HepG2 (cell line): ENCODE measurements around the gene CCDC88C. TPM values are rescaled to one million over a fixed set of nuclear protein-coding genes. Genes with fewer than 3 reads are reported as not detected.

Experiments used
- ATAC-seq: fragments of 200-7000 bp; cut with Tn5 transposase; 3 replicates; pipeline ENCODE4 v1.9.1; 2020; ENCODE audit warnings: mild to moderate bottlenecking, moderate library complexity
- BruUV-seq: library from RNA; stranded (reverse); fragments of 400-500 nt; replicated peaks from 2 replicates; lab custom pipeline; 2021; lab: Mats Ljungman, UMichigan
- CTCF ChIA-PET: fragments of 300-600 bp; formaldehyde crosslinking; extraction: SDS; loops from one replicate; lab custom pipeline; 2021; ENCODE audit warnings: low total read pairs, inconsistent platforms, low intra/inter-chr PET ratio; lab: Yijun Ruan, JAX
- POLR2A ChIA-PET: fragments of 350-600 bp; sonication (Branson Sonifier 250); formaldehyde crosslinking; loops from one replicate; lab custom pipeline; 2020; ENCODE audit warnings: antibody characterized with exemption, inconsistent platforms; lab: Yijun Ruan, JAX
- DNase-seq: peaks from one replicate; pipeline ENCODE4 v3.0.0-alpha.2; 2015; ENCODE audit warnings: low spot score
- FAIRE-seq: peaks from 3 replicates; lab custom pipeline; 2011; peaks lifted over from hg19 to GRCh38; lab: Jason Lieb, UNC
- H2AFZ ChIP-seq: one replicate; pipeline ENCODE4 v1.6.1; 2011; ENCODE audit warnings: low read length, inconsistent platforms
- H3K27ac ChIP-seq: fragments of 300-600 bp; 3 replicates; pipeline ENCODE4 v1.8.0; 2011; ENCODE audit warnings: mixed run types, mild to moderate bottlenecking, mixed read lengths, low read length, inconsistent platforms; ENCODE audit not compliant: insufficient read depth; ENCODE audit errors: extremely low read length
- H3K27me3 ChIP-seq, 2 experiments: fragments of 200-600 bp in 1 of 2; 2 replicates in 1 of 2; 3 replicates in 1 of 2; pipeline versions ENCODE4 v1.6.0 to v1.8.0; 2011; ENCODE audit warnings: low read length in 2 of 2, mild to moderate bottlenecking in 2 of 2, moderate library complexity in 2 of 2, inconsistent platforms in 1 of 2; ENCODE audit not compliant: insufficient read depth in 2 of 2, control insufficient read depth in 1 of 2
- H3K36me3 ChIP-seq, 2 experiments: fragments of 200-600 bp in 1 of 2; replicated peaks in 1 of 2; 2 replicates in 1 of 2; 3 replicates in 1 of 2; pipeline versions ENCODE4 v1.5.1 to v1.8.0; 2011; ENCODE audit warnings: low read length in 2 of 2, inconsistent platforms in 1 of 2; ENCODE audit not compliant: insufficient read depth in 2 of 2, control insufficient read depth in 1 of 2
- H3K4me1 ChIP-seq: 2 replicates; pipeline ENCODE4 v1.5.1; 2012; ENCODE audit warnings: low read length, inconsistent platforms; ENCODE audit not compliant: insufficient read depth
- H3K4me2 ChIP-seq: 2 replicates; pipeline ENCODE4 v1.6.0; 2011; ENCODE audit warnings: low read depth, low read length, inconsistent platforms
- H3K4me3 ChIP-seq, 3 experiments: fragments of 200-600 bp in 1 of 3; sonication (generic), shearing (Covaris generic) in 1 of 3; replicated peaks in 1 of 3; 2 replicates each; pipeline ENCODE4 v1.5.1; 2011 to 2016; ENCODE audit warnings: low read length in 3 of 3, inconsistent platforms in 2 of 3, low read depth in 2 of 3, mild to moderate bottlenecking in 2 of 3, control low read depth in 1 of 3, mixed read lengths in 1 of 3; ENCODE audit not compliant: insufficient read depth in 1 of 3
- H3K79me2 ChIP-seq: one replicate; pipeline ENCODE4 v1.6.1; 2011; ENCODE audit warnings: low read length, inconsistent platforms; ENCODE audit not compliant: insufficient read depth
- H3K9ac ChIP-seq: 2 replicates; pipeline ENCODE4 v1.6.0; 2011; ENCODE audit warnings: mild to moderate bottlenecking, low read depth, low read length, inconsistent platforms; ENCODE audit not compliant: insufficient read depth
- H3K9me3 ChIP-seq: 2 replicates; pipeline ENCODE4 v1.5.1; 2012; ENCODE audit warnings: mild to moderate bottlenecking, low read length
- H4K20me1 ChIP-seq: 2 replicates; pipeline ENCODE4 v1.6.0; 2011; ENCODE audit warnings: inconsistent platforms, mild to moderate bottlenecking, low read length, moderate library complexity; ENCODE audit not compliant: insufficient read depth
- ARNT ChIP-seq: fragments of 450-650 bp; IDR thresholded peaks from 2 replicates; pipeline ENCODE4 v1.6.1; 2017
- CHD2 ChIP-seq: IDR thresholded peaks from 2 replicates; pipeline ENCODE4 v1.6.1; 2011; ENCODE audit warnings: low read depth, low read length, improper control_type of control experiment
- MBNL3 ChIP-seq: fragments of 250-450 bp; sonication (Bioruptor Pico); conservative IDR thresholded peaks from 2 replicates; pipeline ENCODE4 v1.8.0; 2022; ENCODE audit warnings: mild to moderate bottlenecking, inconsistent platforms
- NR2F6 ChIP-seq, 2 experiments: IDR thresholded peaks; 2 replicates each; pipeline ENCODE4 v1.6.1; 2016; ENCODE audit warnings: antibody characterized with exemption in 1 of 2, mild to moderate bottlenecking in 1 of 2
- PCBP1 ChIP-seq: fragments of 200-400 bp; formaldehyde crosslinking; IDR thresholded peaks from 2 replicates; pipeline ENCODE4 v1.6.1; 2017; ENCODE audit warnings: mild to moderate bottlenecking, low read depth, low read length, borderline replicate concordance
- SRSF1 ChIP-seq: fragments of 200-400 bp; formaldehyde crosslinking; optimal IDR thresholded peaks from 2 replicates; pipeline ENCODE3; 2017; ENCODE audit warnings: mild to moderate bottlenecking, low read depth, low read length, moderate library complexity
- SRSF9 ChIP-seq: fragments of 200-400 bp; formaldehyde crosslinking; IDR thresholded peaks from 2 replicates; pipeline ENCODE4 v1.6.1; 2018; ENCODE audit warnings: borderline replicate concordance, mild to moderate bottlenecking, low read depth, low read length; ENCODE audit not compliant: insufficient read depth, poor library complexity, severe bottlenecking
- XBP1 ChIP-seq: sonication (generic); formaldehyde crosslinking; IDR thresholded peaks from 2 replicates; pipeline ENCODE4 v1.5.0; 2020; ENCODE audit warnings: missing genetic modification reagents
- ZNF232 ChIP-seq: sonication (generic); formaldehyde crosslinking; IDR thresholded peaks from 2 replicates; pipeline ENCODE4 v1.4.0; 2020; ENCODE audit warnings: missing genetic modification reagents, borderline replicate concordance
- ZNF879 ChIP-seq: sonication (generic); formaldehyde crosslinking; IDR thresholded peaks from 2 replicates; pipeline ENCODE4 v1.8.1; 2023; ENCODE audit warnings: missing genetic modification reagents
- WGBS: methylation state at CpG from one replicate; pipeline ENCODE4 v1.1.6; 2017; ENCODE audit warnings: low lambda C conversion rate; 5-methylcytosine and 5-hydroxymethylcytosine counted together
- in situ Hi-C: cut with HindIII; loops from 2 replicates; pipeline ENCODE4 v1.10.0; 2017; ENCODE audit warnings: low pct_unique_long_range_greater_than_20kb; ENCODE audit not compliant: extremely low pct_ligation_motif_present
- intact Hi-C: fragments of 100-400 bp; cut with micrococcal nuclease; formaldehyde crosslinking; loops from one replicate; pipeline ENCODE4 v1.10.0; 2022; ENCODE audit not compliant: unreplicated experiment
- polyA plus RNA-seq, 8 experiments: library from polyadenylated mRNA; depleted of rRNA in 3 of 8; stranded (reverse) in 7 of 8; unstranded in 1 of 8; fragments of >200 nt; fragmentation: Illumina TruSeq in 4 of 8; extraction: Trizol in 4 of 8; gene quantifications; 2 replicates each; pipeline versions ENCODE4 v1.2.1 to v1.2.3, GENCODE V29; 2011 to 2016; ENCODE audit warnings: low read depth in 4 of 8, missing spikeins in 1 of 8, mixed read lengths in 1 of 8; ENCODE audit not compliant: insufficient read depth in 1 of 8
- total RNA-seq, 5 experiments: library from RNA; depleted of rRNA; stranded (reverse); fragments of >200 nt; fragmentation: Illumina TruSeq; extraction: Trizol; gene quantifications; 2 replicates each; pipeline ENCODE4 v1.2.3, GENCODE V29; 2016; ENCODE audit warnings: low read depth in 1 of 5
- TF ChIP-seq, protein P1 (sequence below): IDR thresholded peaks from 2 replicates; pipeline ENCODE4 v1.6.1; 2016; ENCODE audit warnings: missing compliant biosample characterization, missing genetic modification reagents, borderline replicate concordance

Gene CCDC88C
- total and polyA plus RNA-seq, 2 of the 13 experiments (the other 11 are each of a cell fraction or from before 2014, with no cell fraction given), result 3.6 to 11.7 TPM

DNA sequence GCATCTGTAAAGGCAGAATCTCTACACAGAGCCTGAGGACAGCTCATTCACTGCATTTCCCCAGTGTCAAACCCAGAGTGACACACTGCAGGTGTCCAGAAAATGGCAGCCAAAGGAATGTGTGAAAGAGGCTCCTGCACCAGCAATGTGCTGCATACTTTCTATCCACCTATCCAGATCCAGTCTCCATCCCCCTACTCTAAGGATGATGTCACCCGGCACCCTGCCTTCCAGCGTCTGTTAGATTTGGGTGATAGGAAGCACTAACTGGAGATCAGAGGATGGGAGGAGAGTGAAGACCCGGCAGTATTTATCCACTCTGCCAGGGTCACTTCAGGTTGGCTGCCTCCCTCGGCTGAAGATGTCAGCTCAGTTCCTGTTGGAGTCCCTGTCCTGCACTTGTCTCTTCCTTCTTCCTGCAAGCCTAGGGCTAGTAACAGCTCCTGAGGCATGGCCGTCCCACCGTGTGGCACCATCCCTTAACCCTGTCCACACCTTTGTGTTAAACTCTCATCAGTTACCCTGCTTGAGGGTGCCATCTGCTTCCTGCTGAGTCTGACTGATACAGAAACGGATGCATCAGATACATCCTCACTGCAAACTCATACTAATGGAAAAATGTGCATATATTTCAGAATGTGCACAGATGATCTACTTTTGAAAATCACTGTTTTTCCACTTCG lies 160.2 kb downstream of the CCDC88C start (continued):
- TF ChIP-seq NR2F6 (IDR thresholded peaks at IDR 0.05), result no peak
- no peak for TF ChIP-seq NR2F6 (CRISPR knock-in tag; IDR thresholded peaks at IDR 0.05)

DNA sequence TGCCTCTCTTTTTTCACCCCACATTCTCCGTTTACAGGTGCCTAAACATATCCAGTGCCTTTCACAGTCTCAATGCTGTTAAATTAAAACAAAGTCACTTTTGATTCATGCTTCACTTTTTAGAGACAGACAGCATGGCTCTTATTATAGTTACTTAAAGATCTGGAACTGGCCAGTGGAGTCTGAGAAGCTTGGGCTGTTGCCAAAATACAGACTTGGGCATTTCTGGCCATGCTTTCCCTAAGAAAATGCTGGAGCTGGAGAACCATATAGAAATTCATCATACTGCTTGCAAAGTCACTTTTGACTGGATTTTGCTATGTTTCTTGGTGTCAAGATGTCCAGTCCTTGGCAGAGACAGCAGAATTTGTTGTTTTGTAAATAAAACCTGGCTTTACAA lies 161.0 kb downstream of the CCDC88C start:
- in situ Hi-C loops (no loop called here), intact Hi-C loops (no loop called here)
- Histone ChIP-seq H2AFZ (no peak overlapping the region), H3K9me3 (no peaks in the 10 kb centered on the region), H3K36me3 (no peaks in the 10 kb centered on the region), H3K9ac (no peak overlapping the region), H3K27ac (no peak overlapping the region), H3K27me3 (peaks cover 11 to 54% of the 10 kb centered on the region in 2 experiments), H3K4me3 (no peak overlapping the region), H4K20me1 (no peaks in the 10 kb centered on the region), H3K4me1 (peaks cover 13% of the 10 kb centered on the region), H3K79me2 (no peaks in the 10 kb centered on the region), H3K4me2 (no peak overlapping the region)
- ChIA-PET CTCF (no interaction called here), POLR2A (no interaction called here)
- FAIRE-seq, result no peak
- TF ChIP-seq SRSF9, result no peak
- no peak for TF ChIP-seq ARNT
- TF ChIP-seq SRSF1, result no peak
- TF ChIP-seq MBNL3 (CRISPR knock-in tag), result no peak
- no peak for TF ChIP-seq ZNF879
- no peak for TF ChIP-seq XBP1 (CRISPR knock-in tag)
- TF ChIP-seq ZNF232 (CRISPR knock-in tag), result no peak
- no peak for TF ChIP-seq CHD2
- TF ChIP-seq, protein P1, sequence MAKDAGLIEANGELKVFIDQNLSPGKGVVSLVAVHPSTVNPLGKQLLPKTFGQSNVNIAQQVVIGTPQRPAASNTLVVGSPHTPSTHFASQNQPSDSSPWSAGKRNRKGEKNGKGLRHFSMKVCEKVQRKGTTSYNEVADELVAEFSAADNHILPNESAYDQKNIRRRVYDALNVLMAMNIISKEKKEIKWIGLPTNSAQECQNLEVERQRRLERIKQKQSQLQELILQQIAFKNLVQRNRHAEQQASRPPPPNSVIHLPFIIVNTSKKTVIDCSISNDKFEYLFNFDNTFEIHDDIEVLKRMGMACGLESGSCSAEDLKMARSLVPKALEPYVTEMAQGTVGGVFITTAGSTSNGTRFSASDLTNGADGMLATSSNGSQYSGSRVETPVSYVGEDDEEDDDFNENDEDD, result no peak
- no peak for TF ChIP-seq PCBP1
- no peak for DNase-seq
- WGBS, result 65% methylated on average over 1 of the region's 1 CpG
- no TSS peak for BruUV-seq
- ATAC-seq, result no peak
